Neural cell (in vitro differentiated cells): ENCODE results near the gene GDF7. TPM values are rescaled to one million over a fixed set of nuclear protein-coding genes. Genes with fewer than 3 reads are reported as not detected.

Experiments
- H2AFZ ChIP-seq: fragments of 200-600, 300-800 bp; sonication (generic), shearing (Covaris generic); 2 replicates; pipeline ENCODE4 v1.6.0; 2014; ENCODE audit warnings: low read depth, mild to moderate bottlenecking, antibody characterized with exemption, low read length, moderate library complexity
- H3F3A ChIP-seq: fragments of 200-600 bp; shearing (Covaris generic); 2 replicates; pipeline ENCODE4 v1.6.1; 2016; ENCODE audit warnings: mild to moderate bottlenecking, moderate library complexity, mixed read lengths, antibody characterized with exemption, low read length; ENCODE audit not compliant: insufficient read depth, poor library complexity, severe bottlenecking
- H3K27ac ChIP-seq: fragments of 200-600, 300-800 bp; sonication (generic), shearing (Covaris generic); 2 replicates; pipeline ENCODE4 v1.5.1; 2014; ENCODE audit warnings: mild to moderate bottlenecking, low read length, moderate library complexity
- H3K27me3 ChIP-seq: fragments of 300-800, 200-600 bp; sonication (generic), shearing (Covaris generic); 2 replicates; pipeline ENCODE4 v1.6.0; 2014; ENCODE audit warnings: mild to moderate bottlenecking, low read depth, low read length, moderate library complexity; ENCODE audit not compliant: insufficient read depth
- H3K36me3 ChIP-seq: fragments of 300-800, 200-600 bp; sonication (generic), shearing (Covaris generic); 2 replicates; pipeline ENCODE4 v1.5.1; 2014; ENCODE audit warnings: mild to moderate bottlenecking, antibody characterized with exemption, low read length, moderate library complexity; ENCODE audit not compliant: insufficient read depth
- H3K4me2 ChIP-seq: fragments of 300-800, 200-600 bp; sonication (generic), shearing (Covaris generic); 2 replicates; pipeline ENCODE4 v1.6.0; 2014; ENCODE audit warnings: mild to moderate bottlenecking, low read length
- H3K4me3 ChIP-seq: fragments of 300-800, 200-600 bp; sonication (generic), shearing (Covaris generic); 2 replicates; pipeline ENCODE4 v1.5.1; 2014; ENCODE audit warnings: mild to moderate bottlenecking, low read length, moderate library complexity
- H3K79me2 ChIP-seq: fragments of 200-600 bp; shearing (Covaris generic); replicated peaks from 2 replicates; pipeline ENCODE4 v1.6.0; 2014; ENCODE audit warnings: mild to moderate bottlenecking, low read length, moderate library complexity; ENCODE audit not compliant: insufficient read depth
- H3K9ac ChIP-seq: fragments of 300-800, 200-600 bp; sonication (generic), shearing (Covaris generic); 2 replicates; pipeline ENCODE4 v1.6.1; 2016; ENCODE audit warnings: mild to moderate bottlenecking, low read length, mixed read lengths
- H3K9me2 ChIP-seq: fragments of 200-600 bp; shearing (Covaris generic); 2 replicates; pipeline ENCODE4 v1.6.1; 2016; ENCODE audit warnings: mild to moderate bottlenecking, low read length, mixed read lengths; ENCODE audit not compliant: insufficient read depth
- H3K9me3 ChIP-seq: fragments of 200-600, 300-800 bp; sonication (generic), shearing (Covaris generic); 2 replicates; pipeline ENCODE4 v1.6.1; 2016; ENCODE audit warnings: mild to moderate bottlenecking, mixed run types, low read length, moderate library complexity, mixed read lengths
- H4K20me1 ChIP-seq: fragments of 200-600 bp; shearing (Covaris generic); 2 replicates; pipeline ENCODE4 v1.6.1; 2016; ENCODE audit warnings: mild to moderate bottlenecking, mixed run types; ENCODE audit not compliant: insufficient read depth
- EP300 ChIP-seq: fragments of 450-650 bp; conservative IDR thresholded peaks from 2 replicates; pipeline ENCODE4 v1.6.1; 2014; ENCODE audit warnings: antibody characterized with exemption, mild to moderate bottlenecking, moderate library complexity; ENCODE audit not compliant: poor library complexity, severe bottlenecking
- EZH2 ChIP-seq: fragments of 200-600, 300-800 bp; shearing (Covaris generic), sonication (generic); IDR thresholded peaks from 2 replicates; pipeline ENCODE4 v1.6.1; 2014; ENCODE audit warnings: antibody characterized with exemption, low read length, borderline replicate concordance, mild to moderate bottlenecking; ENCODE audit not compliant: insufficient read depth, poor library complexity, severe bottlenecking
- MXI1 ChIP-seq: fragments of 450-650 bp; conservative IDR thresholded peaks from 2 replicates; pipeline ENCODE4 v1.6.1; 2014; ENCODE audit warnings: antibody characterized with exemption, mild to moderate bottlenecking; ENCODE audit not compliant: poor library complexity, severe bottlenecking
- POLR2AphosphoS5 ChIP-seq: IDR thresholded peaks from 2 replicates; pipeline ENCODE4 v1.6.1; 2012
- RAD21 ChIP-seq: fragments of 450-650 bp; conservative IDR thresholded peaks from 2 replicates; pipeline ENCODE4 v1.6.1; 2014; ENCODE audit warnings: antibody characterized with exemption, mild to moderate bottlenecking, moderate library complexity
- SMC3 ChIP-seq: fragments of 450-650 bp; conservative IDR thresholded peaks from 2 replicates; pipeline ENCODE4 v1.6.1; 2014; ENCODE audit warnings: antibody characterized with exemption, mild to moderate bottlenecking, moderate library complexity; ENCODE audit not compliant: poor library complexity
- TAF1 ChIP-seq: IDR thresholded peaks from 2 replicates; pipeline ENCODE4 v1.6.1; 2012; ENCODE audit warnings: low read depth
- polyA plus RNA-seq: library from polyadenylated mRNA; depleted of rRNA; stranded (reverse); fragments of >200 nt; gene quantifications from 2 replicates; pipeline ENCODE4 v1.2.3, GENCODE V29; 2014
- TF ChIP-seq, protein P1 (sequence below): IDR thresholded peaks from 2 replicates; pipeline ENCODE4 v1.6.1; 2012; ENCODE audit warnings: borderline replicate concordance
- TF ChIP-seq, protein P2 (sequence below): fragments of 450-650 bp; IDR thresholded peaks from 2 replicates; pipeline ENCODE4 v1.5.1; 2014; ENCODE audit warnings: antibody characterized with exemption, mild to moderate bottlenecking, moderate library complexity; ENCODE audit not compliant: poor library complexity, severe bottlenecking

GDF7 gene
- polyA plus RNA-seq, 1 donor from 2014 or later, result 0.38 TPM

DNA sequence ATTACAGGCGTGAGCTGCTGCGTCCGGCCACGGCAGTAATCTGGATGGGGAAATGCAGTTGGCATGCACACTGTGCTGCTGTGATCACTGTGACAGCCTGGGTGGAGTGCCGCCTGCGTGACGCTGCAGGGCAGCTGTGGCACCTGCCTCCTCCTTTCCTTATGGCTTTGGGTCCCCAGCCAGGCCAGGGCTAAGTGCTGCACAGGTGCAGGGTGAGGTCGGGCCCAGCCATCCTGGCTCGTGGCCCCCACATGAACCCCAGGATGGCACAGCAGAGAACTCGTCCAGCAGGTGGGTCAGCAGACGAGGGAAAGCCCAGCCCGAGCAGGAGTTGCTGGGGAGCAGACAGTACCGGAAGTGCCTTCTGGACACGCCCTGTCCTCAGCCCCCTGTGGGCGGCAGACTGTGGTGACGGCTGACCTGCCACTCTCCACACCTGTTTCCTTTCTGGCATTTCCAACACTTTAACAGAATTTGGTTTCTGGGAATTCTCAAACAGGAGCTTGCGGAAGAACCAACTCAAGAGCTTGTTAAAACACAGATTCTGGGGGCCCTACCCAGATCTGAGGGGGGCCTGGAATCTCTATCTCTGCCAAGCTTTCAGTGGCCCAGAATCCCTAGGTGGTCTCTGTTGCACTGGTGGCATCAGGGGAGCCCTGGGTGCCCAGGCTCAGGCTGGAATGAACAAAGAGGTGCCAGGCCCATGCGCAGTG is 33.0 kb upstream of the GDF7 start:
- TF ChIP-seq MXI1 (no peak), EZH2 (no peak), SMC3 (no peak), POLR2AphosphoS5 (no peak), EP300 (no peak)
- TF ChIP-seq, protein P1, sequence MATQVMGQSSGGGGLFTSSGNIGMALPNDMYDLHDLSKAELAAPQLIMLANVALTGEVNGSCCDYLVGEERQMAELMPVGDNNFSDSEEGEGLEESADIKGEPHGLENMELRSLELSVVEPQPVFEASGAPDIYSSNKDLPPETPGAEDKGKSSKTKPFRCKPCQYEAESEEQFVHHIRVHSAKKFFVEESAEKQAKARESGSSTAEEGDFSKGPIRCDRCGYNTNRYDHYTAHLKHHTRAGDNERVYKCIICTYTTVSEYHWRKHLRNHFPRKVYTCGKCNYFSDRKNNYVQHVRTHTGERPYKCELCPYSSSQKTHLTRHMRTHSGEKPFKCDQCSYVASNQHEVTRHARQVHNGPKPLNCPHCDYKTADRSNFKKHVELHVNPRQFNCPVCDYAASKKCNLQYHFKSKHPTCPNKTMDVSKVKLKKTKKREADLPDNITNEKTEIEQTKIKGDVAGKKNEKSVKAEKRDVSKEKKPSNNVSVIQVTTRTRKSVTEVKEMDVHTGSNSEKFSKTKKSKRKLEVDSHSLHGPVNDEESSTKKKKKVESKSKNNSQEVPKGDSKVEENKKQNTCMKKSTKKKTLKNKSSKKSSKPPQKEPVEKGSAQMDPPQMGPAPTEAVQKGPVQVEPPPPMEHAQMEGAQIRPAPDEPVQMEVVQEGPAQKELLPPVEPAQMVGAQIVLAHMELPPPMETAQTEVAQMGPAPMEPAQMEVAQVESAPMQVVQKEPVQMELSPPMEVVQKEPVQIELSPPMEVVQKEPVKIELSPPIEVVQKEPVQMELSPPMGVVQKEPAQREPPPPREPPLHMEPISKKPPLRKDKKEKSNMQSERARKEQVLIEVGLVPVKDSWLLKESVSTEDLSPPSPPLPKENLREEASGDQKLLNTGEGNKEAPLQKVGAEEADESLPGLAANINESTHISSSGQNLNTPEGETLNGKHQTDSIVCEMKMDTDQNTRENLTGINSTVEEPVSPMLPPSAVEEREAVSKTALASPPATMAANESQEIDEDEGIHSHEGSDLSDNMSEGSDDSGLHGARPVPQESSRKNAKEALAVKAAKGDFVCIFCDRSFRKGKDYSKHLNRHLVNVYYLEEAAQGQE, result no peak
- Histone ChIP-seq H3K4me3 (no peak overlapping the region), H3K9ac (no peak overlapping the region), H3K27me3 (no peaks in the 10 kb centered on the region), H3K4me2 (no peak overlapping the region), H3K9me2 (no peaks in the 10 kb centered on the region), H3K9me3 (no peaks in the 10 kb centered on the region), H3K27ac (no peak overlapping the region), H3K36me3 (no peaks in the 10 kb centered on the region), H2AFZ (no peak overlapping the region), H3K79me2 (no peaks in the 10 kb centered on the region), H3F3A (no peaks in the 10 kb centered on the region), H4K20me1 (no peaks in the 10 kb centered on the region)

DNA sequence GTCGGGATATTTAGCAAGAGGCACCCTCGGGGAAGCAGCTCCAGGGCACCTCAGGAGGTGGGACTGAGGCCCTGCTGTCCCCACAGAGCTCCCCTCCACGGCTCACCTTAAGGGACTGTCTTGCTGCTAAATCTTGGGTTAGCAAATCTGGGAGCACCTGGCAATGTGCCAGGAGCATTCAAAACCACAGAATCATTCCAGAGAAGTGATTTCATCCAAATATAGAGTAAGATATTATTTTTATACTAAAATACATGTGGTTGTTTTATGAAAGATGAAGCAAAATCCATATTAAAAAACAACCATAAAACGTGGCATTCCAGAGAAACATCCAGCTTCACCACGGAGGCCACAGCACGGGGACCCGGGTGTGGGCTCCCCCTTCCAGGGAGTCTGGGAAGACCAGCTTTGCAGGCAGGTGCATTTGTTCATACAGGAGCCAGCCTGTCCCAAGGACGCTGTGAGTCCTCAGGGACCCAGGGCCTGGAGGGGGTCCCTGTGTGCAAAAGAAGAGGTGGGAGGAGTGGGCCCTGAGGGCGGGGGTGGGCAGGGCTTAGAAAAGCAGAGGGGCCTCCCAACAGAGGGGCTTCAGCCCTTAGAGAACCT is 32.3 kb upstream of the GDF7 start:
- Histone ChIP-seq H3K9me3 (no peaks in the 10 kb centered on the region), H3K36me3 (no peaks in the 10 kb centered on the region), H3K9me2 (no peaks in the 10 kb centered on the region), H3K27ac (no peak overlapping the region), H3K9ac (peak overlapping the region; percentile 68), H2AFZ (no peak overlapping the region), H4K20me1 (no peaks in the 10 kb centered on the region), H3K4me3 (no peak overlapping the region), H3K79me2 (no peaks in the 10 kb centered on the region), H3F3A (no peaks in the 10 kb centered on the region), H3K27me3 (no peaks in the 10 kb centered on the region), H3K4me2 (no peak overlapping the region)
- TF ChIP-seq EP300, result no peak
- TF ChIP-seq, protein P2, sequence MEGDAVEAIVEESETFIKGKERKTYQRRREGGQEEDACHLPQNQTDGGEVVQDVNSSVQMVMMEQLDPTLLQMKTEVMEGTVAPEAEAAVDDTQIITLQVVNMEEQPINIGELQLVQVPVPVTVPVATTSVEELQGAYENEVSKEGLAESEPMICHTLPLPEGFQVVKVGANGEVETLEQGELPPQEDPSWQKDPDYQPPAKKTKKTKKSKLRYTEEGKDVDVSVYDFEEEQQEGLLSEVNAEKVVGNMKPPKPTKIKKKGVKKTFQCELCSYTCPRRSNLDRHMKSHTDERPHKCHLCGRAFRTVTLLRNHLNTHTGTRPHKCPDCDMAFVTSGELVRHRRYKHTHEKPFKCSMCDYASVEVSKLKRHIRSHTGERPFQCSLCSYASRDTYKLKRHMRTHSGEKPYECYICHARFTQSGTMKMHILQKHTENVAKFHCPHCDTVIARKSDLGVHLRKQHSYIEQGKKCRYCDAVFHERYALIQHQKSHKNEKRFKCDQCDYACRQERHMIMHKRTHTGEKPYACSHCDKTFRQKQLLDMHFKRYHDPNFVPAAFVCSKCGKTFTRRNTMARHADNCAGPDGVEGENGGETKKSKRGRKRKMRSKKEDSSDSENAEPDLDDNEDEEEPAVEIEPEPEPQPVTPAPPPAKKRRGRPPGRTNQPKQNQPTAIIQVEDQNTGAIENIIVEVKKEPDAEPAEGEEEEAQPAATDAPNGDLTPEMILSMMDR, result no peak
- TF ChIP-seq SMC3, result no peak
- no peak for TF ChIP-seq RAD21
- TF ChIP-seq, protein P1, result no peak
- no peak for TF ChIP-seq EZH2
- TF ChIP-seq POLR2AphosphoS5, result no peak
- no peak for TF ChIP-seq TAF1
- no peak for TF ChIP-seq MXI1
